ENCODE measurements around the gene PPP1R14C.

PPP1R14C gene

DNA sequence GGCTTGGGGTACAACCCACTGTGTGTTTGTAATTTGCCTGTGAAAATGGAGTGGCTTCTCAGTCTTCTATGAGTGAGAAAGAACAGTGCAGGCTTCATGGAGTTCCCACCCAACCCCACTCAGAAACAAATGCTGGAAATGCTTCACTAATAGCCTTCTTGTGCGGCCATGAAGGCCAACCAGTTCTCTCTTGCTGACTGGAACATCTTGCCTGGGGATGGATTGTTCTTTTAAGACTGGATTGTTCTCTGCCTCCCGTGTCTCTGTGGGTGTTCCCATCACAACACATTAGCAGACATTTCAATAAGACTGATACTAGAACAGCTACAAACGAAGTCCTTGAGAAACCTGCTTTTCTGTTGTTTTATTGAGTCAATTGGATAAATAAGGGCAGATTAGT lies 110.6 kb downstream of the PPP1R14C start:
- no peak for DNase-seq

DNA sequence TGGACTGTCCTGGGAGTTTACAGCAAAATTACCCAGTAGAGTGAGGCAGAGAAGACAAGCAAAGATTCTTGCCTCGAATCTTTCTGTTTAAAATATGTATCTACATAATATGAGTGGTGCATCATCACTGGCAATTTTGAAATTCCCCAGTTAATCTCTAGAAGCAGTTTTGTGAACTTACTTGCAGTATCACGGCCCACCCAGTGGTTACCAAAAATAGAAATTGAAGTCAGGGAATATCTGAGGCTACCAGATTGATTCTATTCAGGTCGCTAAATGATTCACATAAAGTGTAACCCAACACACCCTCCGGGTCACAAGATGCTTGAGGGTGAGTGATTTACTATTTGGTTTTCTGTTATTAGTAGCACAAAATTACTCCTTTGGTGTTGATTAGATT lies 111.9 kb downstream of the PPP1R14C start:
- no peak for DNase-seq

DNA sequence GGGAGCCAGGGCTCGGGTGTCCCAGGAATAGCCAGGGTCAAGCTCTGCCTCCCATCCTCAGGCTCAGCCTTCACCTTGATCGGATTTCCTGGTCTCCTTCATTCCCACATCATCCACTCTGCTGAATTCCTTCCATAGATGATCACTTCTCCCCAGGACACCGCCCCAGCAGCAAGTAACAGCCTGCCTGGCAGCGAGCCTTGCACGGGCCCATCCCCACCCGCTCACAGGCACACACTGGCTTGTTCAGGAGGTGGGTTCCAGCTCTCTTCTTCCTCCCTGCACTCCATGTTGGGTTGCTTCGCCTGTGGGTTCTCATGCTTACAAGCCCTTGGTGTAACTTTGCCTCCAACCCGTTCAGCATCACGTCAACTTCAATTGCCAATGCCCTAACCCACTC lies 113.0 kb downstream of the PPP1R14C start:
- no peak for DNase-seq

DNA sequence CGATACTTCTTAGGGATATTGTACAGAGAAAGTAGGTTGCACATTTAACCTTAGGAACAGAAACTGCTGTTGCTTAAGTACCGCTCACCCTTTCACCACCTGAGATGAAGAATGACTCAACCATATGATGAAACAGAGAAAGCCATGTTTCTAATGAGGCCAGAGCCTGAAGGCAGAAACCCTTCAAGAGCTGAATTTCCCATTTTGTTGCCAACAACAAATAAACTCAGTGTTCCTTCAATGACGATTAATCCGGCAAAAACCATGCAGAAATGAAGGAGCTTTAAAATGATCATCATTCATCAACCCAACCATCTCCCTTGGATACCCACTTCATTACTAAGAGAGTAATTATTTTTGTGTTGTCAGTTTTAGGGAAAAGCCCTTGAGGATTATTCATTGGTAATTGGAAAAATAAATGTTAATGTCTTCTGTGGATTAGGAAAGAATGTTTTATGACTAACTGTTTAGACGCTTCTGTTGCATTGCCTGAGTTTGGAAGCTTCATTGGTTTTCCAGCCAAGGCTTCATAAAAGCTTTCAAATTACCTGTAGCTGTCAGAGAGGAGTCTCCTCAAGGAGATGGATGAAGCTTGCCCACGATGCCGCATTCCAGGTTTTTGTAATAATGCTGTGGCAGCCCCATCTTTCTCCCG lies 113.9 kb downstream of the PPP1R14C start:
- DNase-seq: no peak

DNA sequence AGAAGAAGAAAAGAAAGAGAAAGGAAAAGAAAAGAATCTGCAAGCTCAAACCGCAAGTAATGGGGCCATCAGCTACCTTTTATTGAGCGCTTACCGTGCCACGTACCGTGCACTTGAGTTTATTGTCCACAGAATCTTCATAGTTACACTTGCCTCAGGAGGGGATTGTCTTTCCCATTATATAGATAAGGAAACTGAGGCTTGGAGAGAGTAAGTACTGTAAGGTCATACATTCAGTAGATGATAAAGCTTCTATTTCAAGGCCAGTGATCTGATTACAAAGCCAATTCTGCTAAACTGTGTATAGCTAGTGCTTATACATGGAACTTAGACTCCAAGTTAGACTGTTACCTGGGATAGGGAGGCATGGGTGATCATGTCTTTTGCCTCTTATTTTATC lies 115.5 kb downstream of the PPP1R14C start:
- DNase-seq: no peak

DNA sequence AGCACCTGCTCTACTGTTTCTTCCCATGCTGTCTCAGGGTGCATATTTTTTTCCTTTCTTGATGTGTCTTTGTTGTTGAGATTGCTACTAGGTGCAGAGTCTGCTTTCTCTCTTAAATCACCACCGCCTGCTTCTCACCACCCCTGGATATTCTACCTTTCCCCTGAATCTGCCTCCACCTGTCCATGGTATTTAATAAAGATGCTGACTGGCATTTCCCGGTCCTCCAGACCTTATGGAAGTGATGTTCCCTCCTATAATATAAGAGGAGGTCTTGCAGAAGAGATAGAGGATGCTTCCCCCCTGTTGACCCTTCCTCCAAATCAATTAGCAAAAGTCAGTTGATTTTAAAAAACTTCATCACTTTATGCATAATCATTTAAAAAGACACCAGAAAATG lies 118.1 kb downstream of the PPP1R14C start:
- DNase-seq: no peak

DNA sequence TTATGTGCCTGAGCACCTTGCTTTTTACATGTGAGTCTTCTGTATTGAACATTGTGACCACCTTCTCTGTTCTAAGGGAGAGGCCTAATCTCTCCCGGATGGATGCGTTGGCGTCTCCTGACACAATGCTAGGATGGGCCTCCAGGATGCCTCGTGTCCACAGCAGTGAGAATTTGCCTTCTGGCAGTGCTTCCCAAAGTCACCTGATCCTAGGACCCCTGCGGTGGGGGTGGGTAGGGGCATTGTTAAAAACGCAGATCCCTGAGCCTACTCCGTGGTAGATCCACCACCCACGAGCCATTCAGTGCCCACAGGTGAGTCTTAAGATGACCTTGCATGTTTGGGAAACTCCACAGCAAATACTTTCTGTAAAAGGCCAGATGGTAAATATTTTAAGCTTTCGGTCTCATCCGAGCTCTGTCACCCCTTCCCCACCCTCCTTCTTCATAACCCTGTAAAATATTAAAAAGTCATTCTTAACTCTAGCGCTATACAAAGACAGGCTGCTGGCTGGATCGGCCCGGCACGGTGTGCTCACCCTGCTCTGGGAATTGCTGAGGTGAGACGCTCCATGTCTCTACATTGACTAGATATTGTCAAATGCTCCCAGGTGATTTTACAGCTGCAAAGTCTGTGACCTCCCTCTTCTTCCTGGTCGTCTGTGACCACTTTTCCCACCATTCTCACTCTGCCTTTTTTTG lies 119.3 kb downstream of the PPP1R14C start:
- no peak for DNase-seq

DNA sequence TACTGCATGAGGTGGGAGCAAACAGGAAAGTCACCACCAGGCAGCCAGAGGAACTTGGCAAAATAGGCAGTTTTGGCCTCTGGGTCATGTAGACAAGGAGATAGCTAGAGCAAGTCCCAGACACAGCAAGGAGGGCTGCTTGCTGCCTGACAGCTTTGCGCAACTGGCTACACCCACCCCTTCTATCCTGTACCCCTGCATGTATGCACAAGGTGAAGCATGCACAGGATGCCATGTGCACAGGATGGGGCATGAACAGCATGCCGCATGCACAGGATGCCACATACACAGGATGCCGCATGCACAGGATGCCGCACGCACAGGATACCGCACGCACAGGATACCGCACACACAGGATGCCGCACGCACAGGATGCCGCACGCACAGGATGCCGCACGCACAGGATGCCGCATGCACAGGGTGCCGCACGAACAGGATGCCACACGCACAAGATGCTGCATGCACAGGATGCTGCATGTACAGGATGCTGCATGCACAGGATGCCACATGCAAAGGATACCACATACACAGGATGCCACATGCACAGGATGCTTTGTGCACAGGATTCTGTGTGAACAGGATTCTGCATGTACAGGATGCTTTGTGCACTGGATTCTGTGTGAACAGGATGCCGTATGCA lies 121.0 kb downstream of the PPP1R14C start:
- DNase-seq: no peak

DNA sequence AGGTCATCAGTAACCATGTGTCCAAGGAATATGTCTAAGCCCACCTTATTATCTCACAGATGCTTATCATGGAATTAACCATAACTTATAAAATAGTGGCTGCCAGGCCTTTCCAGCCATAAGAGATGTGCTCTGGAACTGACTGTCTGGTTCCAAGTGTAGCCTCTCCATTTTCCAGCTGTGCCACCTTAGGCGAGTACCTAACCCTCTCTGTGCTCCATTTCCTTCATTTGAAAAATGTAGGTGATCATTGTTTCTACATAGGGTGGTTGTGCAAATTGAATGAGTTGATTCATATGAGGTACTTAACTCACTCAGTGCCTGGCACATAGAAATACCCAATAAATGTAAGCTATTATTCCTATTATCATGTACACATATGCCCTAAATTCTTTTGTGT lies 123.5 kb downstream of the PPP1R14C start:
- no peak for DNase-seq

DNA sequence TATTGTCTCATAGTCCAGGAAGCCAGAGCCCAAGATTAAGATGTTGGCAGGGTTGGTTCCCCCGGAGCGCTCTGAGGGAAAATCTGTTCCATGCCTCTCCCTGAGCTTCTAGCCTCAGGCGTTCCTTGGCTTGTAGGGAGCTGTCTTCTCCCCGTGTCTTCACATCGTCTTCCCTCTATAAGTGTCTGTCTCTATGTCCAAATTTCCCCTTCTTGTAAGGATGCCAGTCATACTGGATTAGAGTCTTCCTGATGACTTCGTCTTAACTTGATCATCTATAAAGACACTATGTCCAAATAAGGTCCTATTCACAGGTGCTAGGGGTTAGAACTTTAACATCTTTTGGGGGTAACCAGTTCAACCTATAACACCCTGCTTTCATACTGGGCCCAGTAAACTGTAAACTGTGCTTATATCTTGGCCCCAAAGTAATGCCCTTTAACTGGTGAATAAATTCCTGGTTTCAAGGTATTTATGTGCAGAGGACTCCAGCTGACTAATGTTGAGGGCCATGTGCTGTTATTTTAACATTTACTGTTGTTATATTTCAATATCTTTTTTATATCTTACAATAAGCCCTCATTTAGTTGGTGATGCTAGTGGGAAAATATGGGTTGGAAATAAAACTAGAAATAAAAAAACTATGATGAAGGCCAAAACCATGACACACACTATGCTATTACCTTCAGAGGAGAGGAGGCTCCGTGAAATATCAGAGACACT lies 124.3 kb downstream of the PPP1R14C start:
- DNase-seq: no peak

DNA sequence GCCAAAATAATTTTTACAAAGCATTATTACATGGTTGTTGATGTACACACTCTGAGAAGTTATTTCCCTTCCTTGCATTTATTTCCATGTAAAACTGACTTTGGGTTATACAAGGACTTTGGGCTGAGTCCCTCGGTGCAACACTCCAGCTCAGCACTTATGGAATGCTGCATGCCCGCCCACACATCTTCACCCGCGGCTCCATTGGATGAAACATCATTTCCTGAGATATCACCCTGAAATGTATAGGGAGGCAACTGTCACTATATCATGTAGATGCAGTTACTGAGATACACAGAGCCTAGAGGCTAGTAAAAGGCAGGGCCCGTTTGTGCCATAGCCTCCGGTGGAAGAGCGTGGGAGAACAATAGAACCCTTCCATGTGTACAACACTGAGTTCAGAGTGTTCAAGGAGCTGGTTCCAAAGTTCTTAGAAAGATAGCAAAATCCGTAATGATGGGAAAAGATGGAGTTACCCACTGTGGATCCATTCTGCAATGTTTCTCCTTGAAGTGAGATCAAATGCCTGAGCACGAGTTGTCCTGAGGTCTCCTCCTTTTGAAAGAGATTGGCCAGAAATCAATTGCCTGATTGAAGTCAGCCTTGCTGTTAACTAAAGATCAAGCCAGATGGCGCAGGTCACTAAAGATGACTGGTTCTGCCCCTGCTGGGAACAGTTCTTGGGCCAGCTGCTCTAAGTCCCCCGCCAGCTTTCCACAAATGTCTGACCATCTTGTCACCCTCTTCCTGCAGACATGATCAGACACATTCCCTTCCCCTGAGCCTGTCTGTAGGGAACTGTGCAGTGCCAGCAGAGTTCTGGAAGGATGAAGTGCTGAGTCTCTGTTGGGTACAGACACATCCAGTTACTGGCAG lies 125.1 kb downstream of the PPP1R14C start:
- no peak for DNase-seq

DNA sequence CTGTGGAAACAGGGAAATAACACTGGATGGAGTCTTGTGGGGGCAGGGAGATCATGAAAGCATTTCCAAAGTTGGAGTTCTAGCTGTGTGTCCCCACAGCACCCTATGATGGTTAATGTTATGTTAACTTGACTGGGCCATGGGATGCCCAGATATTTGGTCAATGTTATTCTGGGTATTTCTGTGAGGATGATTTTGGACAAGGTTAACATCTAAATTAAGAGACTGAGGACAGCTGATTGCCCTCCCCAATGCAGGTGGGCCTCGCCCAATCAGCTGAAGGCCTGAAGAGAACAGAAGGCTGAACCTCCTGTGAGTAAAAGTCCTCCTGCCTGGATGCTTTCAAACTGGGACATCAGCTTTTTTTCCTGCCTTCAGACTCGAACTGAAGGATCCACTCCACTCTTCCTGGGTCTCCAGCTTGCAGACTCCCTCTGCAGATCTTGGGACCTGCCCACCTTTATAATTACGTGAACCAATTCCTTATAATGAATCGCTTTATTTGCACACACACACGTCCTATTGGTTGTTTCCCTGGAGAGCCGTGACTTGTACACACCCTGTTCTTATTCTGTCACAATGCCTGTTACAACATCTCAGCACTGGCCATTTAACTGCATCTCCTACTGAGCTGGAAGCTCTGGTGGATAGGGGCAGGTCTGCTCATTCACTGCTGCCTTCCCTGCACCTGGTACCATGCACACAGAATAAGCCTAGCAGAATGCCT lies 126.4 kb downstream of the PPP1R14C start:
- no peak for DNase-seq

DNA sequence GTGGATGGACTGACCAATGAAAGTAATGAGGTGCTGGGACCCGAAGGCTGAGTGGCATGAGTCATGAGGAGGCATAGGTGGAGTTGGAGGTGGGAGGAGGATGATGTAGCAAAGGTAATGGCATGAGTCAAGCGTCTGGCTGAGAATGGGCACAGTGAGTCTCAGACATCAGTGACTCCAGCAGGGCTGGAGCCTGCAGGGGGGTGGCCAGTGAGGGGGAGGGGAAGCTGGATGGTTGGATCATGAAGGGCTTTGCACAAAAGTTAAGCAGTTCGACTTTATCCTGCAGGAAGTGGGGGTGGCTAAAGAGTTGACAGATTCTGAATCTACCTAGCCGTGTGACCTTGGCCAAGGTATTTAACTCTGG lies 127.0 kb downstream of the PPP1R14C start:
- DNase-seq: no peak

DNA sequence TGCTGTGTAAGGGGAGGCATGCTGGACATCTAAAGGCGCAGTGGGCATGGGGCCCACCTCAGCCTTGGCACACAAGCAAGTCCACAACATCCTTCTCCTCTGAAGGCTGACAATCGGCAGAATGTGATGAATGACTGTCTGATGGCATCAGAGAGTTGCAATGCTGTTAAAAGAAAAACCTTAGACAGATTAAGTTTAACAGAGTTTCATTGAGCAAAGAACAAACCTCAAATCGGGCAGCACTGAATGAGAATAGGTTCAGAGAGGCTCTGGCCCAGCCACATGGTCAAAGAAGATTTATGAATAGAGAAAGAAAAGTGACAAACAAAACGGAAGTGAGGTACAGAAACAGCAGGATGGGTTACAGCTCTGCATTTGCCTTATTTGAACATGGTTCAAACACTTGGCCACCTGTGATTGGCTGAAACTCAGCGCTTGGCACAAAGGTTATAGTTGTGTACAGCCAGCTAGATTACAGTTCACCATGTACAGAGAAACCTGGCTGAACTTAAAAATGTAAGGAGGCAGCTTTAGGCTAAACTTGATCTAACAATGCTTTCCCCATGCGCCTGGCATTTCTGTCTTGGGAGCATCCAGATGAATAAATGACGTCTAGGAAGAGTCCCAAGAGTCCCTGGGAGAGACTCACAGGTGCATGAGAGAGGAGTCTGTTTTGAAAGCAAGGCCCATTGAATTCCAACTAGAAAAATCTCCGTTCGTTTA lies 127.6 kb downstream of the PPP1R14C start:
- no peak for DNase-seq

DNA sequence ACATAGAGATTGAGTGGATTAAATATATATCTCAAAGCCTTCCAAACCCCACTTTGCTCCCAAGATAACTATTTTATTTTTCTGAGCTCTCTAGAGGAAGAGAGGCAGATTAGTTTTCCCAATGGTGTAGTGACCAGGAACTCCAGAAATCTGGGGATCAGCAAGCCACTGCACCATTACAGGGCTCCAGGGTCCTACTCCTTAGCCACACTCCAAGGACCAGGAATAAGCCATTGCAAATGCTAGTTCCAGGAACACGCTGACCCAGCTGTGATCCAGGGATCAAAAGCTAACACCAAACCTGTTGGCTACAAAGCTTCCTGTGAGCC lies 128.3 kb downstream of the PPP1R14C start:
- DNase-seq: no peak

DNA sequence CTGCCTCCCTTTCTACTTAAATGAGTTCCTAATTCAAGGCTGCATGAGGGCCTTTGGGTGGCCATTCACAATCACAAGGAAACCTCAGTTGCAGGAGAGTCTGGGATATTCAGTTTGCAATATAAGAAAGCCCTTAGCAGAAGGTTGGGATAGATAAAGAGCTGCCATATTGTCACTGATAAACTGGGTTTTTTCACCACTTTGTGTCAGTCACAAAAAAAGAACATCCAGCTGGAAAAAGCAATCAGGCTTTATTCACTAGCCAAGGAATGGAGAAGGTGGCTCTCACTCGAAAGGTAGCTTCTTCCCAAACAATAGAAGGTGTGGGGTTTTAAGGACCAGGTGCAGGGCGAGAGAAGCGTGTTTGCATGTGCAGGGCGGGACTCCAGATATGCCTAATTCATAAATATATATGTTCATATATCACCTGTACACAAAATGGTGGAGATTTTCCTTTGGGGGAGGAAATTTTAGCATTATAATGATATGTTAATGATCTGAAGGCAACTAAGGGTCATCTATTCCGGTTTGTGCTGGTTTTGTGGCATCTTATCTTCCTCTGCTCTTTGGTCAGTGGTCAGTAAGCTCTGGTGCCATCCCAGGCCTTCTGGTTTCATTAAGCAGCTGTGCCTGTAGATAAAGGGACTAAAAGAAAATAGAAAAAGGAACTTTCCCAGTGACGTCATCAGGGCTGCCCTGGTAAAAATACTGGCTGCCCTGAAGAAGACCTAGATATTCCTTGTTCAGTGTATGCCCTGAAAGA lies 128.8 kb downstream of the PPP1R14C start:
- no peak for DNase-seq

DNA sequence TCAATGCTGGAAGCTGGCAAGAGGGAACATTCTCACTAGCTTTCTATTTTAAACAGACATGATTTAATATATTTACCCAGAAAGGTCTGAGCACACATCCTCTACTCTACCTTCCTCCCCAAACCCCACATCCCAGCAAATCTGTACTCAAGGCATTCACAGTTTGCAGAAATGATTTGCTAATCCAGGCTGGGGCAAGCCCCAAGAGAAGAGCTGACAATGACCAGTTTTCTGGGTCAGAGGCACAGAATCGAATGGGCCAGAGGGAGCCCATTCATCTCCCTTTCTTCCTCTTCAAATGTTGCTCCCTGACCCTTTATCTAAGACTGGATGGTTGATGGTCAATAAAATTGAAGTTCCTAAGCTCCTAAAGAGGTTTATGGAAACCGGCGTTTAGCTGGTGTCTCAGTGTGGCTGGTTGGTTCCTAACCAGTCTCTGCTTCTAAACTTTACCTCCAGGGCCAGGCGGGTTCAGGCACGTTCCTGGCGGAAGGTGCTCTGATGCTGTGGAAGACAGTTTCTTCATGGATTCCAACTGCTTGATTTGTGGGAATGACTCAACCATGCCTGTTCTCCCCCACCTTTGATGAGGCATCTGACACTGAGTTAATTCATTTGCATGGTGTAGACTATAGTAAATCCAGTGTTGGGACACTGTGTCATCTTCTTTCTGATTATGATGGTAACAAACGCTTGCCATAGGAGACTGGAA lies 129.6 kb downstream of the PPP1R14C start:
- no peak for DNase-seq

DNA sequence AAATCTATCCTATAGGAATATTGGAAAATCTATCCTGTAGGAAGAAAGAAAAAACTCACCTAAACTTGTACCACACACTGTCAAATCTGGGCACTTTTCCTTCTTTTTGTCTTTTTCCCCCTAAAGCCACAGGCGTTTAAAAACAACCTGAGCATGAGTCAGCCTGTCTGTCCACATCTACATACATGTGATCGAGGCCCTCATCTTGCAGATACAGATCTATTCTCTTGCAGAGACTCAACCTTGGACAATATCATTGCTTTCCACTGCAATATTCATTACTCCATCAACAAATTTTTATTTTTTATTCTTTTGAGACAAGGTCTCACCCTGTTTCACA lies 130.1 kb downstream of the PPP1R14C start:
- DNase-seq: no peak

DNA sequence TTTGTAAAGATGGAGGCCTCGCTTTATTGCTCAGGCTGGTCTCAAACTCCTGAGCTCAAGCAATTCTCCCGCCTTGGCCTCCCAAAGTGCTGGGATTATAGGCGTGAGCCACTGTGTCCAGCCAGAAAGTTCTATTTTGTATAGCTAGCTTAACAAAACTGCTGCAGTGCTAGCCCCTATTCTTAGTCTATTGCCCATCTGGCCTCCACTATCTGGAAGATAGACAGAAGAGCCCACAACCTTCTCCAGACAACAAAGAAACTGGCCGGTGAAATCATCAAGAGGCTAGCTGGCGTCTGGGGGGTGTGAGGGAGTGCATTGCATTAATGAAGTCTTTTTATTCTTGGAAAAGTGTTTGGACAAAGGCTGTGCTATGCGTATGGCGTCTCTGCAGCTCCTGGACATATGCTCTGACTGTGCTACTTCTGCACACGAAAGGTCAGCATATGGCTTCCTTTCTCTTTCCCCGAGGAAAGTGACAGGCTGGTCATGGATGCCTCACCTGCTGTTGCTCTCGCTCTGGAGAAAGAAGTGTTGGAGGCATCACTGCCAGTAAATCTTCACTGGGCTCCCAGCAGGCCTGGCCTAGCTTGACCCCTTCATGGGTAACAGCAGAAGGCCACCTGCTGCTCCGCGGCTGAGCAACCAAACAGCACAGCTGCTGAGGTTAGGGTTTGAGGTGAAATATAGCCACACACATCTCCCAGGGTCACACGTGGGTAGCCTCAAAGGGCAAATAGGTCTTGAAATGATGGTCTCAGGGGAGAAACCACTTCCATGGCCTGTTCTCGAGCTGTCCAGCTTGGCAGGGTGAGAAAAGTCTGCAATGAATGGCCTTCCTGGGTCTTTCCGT lies 130.8 kb downstream of the PPP1R14C start:
- no peak for DNase-seq

All from T-helper 9 cell (primary cell).